GM12864 (cell line): ENCODE results near the gene OPCML.

Experiments used
- DNase-seq: peaks from one replicate; pipeline ENCODE4 v3.0.0-alpha.2; 2011; ENCODE audit warnings: low read depth
- H3K4me3 ChIP-seq: 2 replicates; pipeline ENCODE4 v1.5.1; 2011; ENCODE audit warnings: mild to moderate bottlenecking, low read depth, low read length, control low read depth
- CTCF ChIP-seq: IDR thresholded peaks from 2 replicates; pipeline ENCODE4 v1.5.1; 2011; ENCODE audit warnings: low read depth, mild to moderate bottlenecking, moderate library complexity, low read length, control low read depth, inconsistent platforms; ENCODE audit errors: missing control alignments

OPCML gene

GRCh38 chr11:133115099-133115498 is 417.2 kb downstream of the OPCML start:
- TF ChIP-seq CTCF: no peak
- DNase-seq: no peak

GRCh38 chr11:133107763-133108162 is 424.5 kb downstream of the OPCML start:
- no peak overlapping the region for H3K4me3 ChIP-seq
- no peak for TF ChIP-seq CTCF
- DNase-seq: no peak

More at GRCh38 chr11:133115099-133115498, 417.2 kb downstream of the OPCML start:
- H3K4me3 ChIP-seq: no peak overlapping the region

GRCh38 chr11:133107136-133107535 is 425.2 kb downstream of the OPCML start:
- no peak overlapping the region for H3K4me3 ChIP-seq
- no peak for TF ChIP-seq CTCF
- no peak for DNase-seq

GRCh38 chr11:133106417-133106816 is 425.9 kb downstream of the OPCML start:
- no peak for TF ChIP-seq CTCF
- no peak for DNase-seq
- H3K4me3 ChIP-seq: no peak overlapping the region

- no peak for DNase-seq
- TF ChIP-seq CTCF: no peak
- H3K4me3 ChIP-seq: no peak overlapping the region
These were observed 428.1 kb downstream of the OPCML start for GRCh38 chr11:133104009-133104744.

GRCh38 chr11:133096981-133097380 is 435.3 kb downstream of the OPCML start:
- TF ChIP-seq CTCF: no peak
- no peak for DNase-seq
- no peak overlapping the region for H3K4me3 ChIP-seq

- H3K4me3 ChIP-seq: no peak overlapping the region
- no peak for TF ChIP-seq CTCF
- no peak for DNase-seq
These were observed 445.8 kb downstream of the OPCML start for GRCh38 chr11:133086518-133086917.
